Measurements from ENCODE around the gene GIPC2.

Gene GIPC2

GRCh38 chr1:78054972-78055371 lies 9.2 kb downstream of the GIPC2 start:
- no peaks in the 10 kb centered on the region for H3K36me3 ChIP-seq (ENCODE audit: low read depth)
- no peak for DNase-seq (ENCODE audit: low spot score)

GRCh38 chr1:78055565-78056132 lies 9.9 kb downstream of the GIPC2 start:
- ATAC-seq (ENCODE audit: low read depth) (peak; percentile 36; the same call in 1 of the 3 replicates), DNase-seq (ENCODE audit: low spot score) (no peak)
- Histone ChIP-seq H3K36me3 (ENCODE audit: low read depth) (no peaks in the 10 kb centered on the region), H3K4me1 (ENCODE audit: insufficient read depth, poor library complexity, severe bottlenecking) (peaks cover 3% of the 10 kb centered on the region), H3K4me3 (ENCODE audit: severe bottlenecking) (no peak overlapping the region), H3K9me3 (ENCODE audit: severe bottlenecking) (peaks cover 2% of the 10 kb centered on the region), H3K27me3 (ENCODE audit: insufficient read depth, poor library complexity, severe bottlenecking) (no peaks in the 10 kb centered on the region), H3K27ac (ENCODE audit: poor library complexity, severe bottlenecking) (no peak overlapping the region)
- no peak for TF ChIP-seq CTCF (IDR thresholded peaks at IDR 0.05; ENCODE audit: poor library complexity, severe bottlenecking)

More at GRCh38 chr1:78054972-78055371, 9.2 kb downstream of the GIPC2 start:
- TF ChIP-seq CTCF (IDR thresholded peaks at IDR 0.05; ENCODE audit: poor library complexity, severe bottlenecking) = no peak
- Histone ChIP-seq H3K9me3 (ENCODE audit: severe bottlenecking) (peaks cover 2% of the 10 kb centered on the region), H3K4me3 (ENCODE audit: severe bottlenecking) (no peak overlapping the region), H3K4me1 (ENCODE audit: insufficient read depth, poor library complexity, severe bottlenecking) (peaks cover 3% of the 10 kb centered on the region), H3K27ac (ENCODE audit: poor library complexity, severe bottlenecking) (no peak overlapping the region), H3K27me3 (ENCODE audit: insufficient read depth, poor library complexity, severe bottlenecking) (no peaks in the 10 kb centered on the region)
- no peak for ATAC-seq (ENCODE audit: low read depth)

GRCh38 chr1:78058670-78059069 lies 12.9 kb downstream of the GIPC2 start:
- Histone ChIP-seq H3K27me3 (ENCODE audit: insufficient read depth, poor library complexity, severe bottlenecking) (no peaks in the 10 kb centered on the region), H3K9me3 (ENCODE audit: severe bottlenecking) (peaks cover 2% of the 10 kb centered on the region), H3K36me3 (ENCODE audit: low read depth) (no peaks in the 10 kb centered on the region), H3K4me1 (ENCODE audit: insufficient read depth, poor library complexity, severe bottlenecking) (peaks cover 6% of the 10 kb centered on the region), H3K27ac (ENCODE audit: poor library complexity, severe bottlenecking) (no peak overlapping the region), H3K4me3 (ENCODE audit: severe bottlenecking) (no peak overlapping the region)
- ATAC-seq (ENCODE audit: low read depth) (no peak), DNase-seq (ENCODE audit: low spot score) (no peak)
- TF ChIP-seq CTCF (IDR thresholded peaks at IDR 0.05; ENCODE audit: poor library complexity, severe bottlenecking) = no peak

GRCh38 chr1:78060857-78061563 lies 15.2 kb downstream of the GIPC2 start:
- DNase-seq (ENCODE audit: low spot score) = no peak
- peak; percentile 54; the same call in 1 of the 3 replicates for ATAC-seq (ENCODE audit: low read depth)
- Histone ChIP-seq H3K4me1 (ENCODE audit: insufficient read depth, poor library complexity, severe bottlenecking) (peaks cover 3% of the 10 kb centered on the region), H3K36me3 (ENCODE audit: low read depth) (no peaks in the 10 kb centered on the region), H3K4me3 (ENCODE audit: severe bottlenecking) (no peak overlapping the region), H3K27me3 (ENCODE audit: insufficient read depth, poor library complexity, severe bottlenecking) (no peaks in the 10 kb centered on the region), H3K27ac (ENCODE audit: poor library complexity, severe bottlenecking) (no peak overlapping the region), H3K9me3 (ENCODE audit: severe bottlenecking) (peaks cover 2% of the 10 kb centered on the region)
- no peak for TF ChIP-seq CTCF (IDR thresholded peaks at IDR 0.05; ENCODE audit: poor library complexity, severe bottlenecking)

Measured in RWPE2 (cell line).